SK-N-SH (cell line): ENCODE results near the gene DDX31. TPM values are rescaled to one million over a fixed set of nuclear protein-coding genes. Genes with fewer than 3 reads are reported as not detected.

Source experiments
- CTCF ChIA-PET: fragments of 300-600, 350-600 bp; formaldehyde crosslinking; extraction: SDS; loops from one replicate; lab custom pipeline; 2021; lab: Yijun Ruan, JAX
- POLR2A ChIA-PET: fragments of 350-600 bp; sonication (Branson Sonifier 250); formaldehyde crosslinking; extraction: SDS; loops from one replicate; lab custom pipeline; 2020; ENCODE audit warnings: antibody characterized with exemption, inconsistent platforms; lab: Yijun Ruan, JAX
- DNase-seq: peaks from one replicate; pipeline ENCODE4 v3.0.0; 2012
- H2AFZ ChIP-seq: fragments of 200-600 bp; sonication (generic); 2 replicates; pipeline ENCODE4 v1.8.1; 2016; ENCODE audit warnings: antibody characterized with exemption, mild to moderate bottlenecking, low read depth
- H3F3A ChIP-seq: fragments of 200-600 bp; sonication (generic); replicated peaks from 2 replicates; pipeline ENCODE3; 2016; ENCODE audit warnings: antibody characterized with exemption, mild to moderate bottlenecking; ENCODE audit not compliant: insufficient read depth
- H3K27ac ChIP-seq, 2 experiments: fragments of 200-500 bp in 1 of 2; fragments of 200-600 bp in 1 of 2; sonication (Bioruptor generic) in 1 of 2; sonication (generic), shearing (Covaris generic) in 1 of 2; 2 replicates each; pipeline versions ENCODE4 v1.5.1 to v1.6.1; 2014 to 2016; ENCODE audit warnings: low read depth in 2 of 2, inconsistent platforms in 1 of 2, low read length in 1 of 2, mild to moderate bottlenecking in 1 of 2, mixed read lengths in 1 of 2
- H3K27me3 ChIP-seq: fragments of 200-600 bp; sonication (generic), shearing (Covaris generic); 2 replicates; pipeline ENCODE4 v1.6.1; 2016; ENCODE audit warnings: mixed run types; ENCODE audit not compliant: insufficient read depth
- H3K36me3 ChIP-seq, 2 experiments: fragments of 200-500 bp in 1 of 2; fragments of 200-600 bp in 1 of 2; sonication (Bioruptor generic) in 1 of 2; sonication (generic) in 1 of 2; replicated peaks in 1 of 2; 2 replicates each; pipeline versions ENCODE3 to v1.5.1; 2014 to 2016; ENCODE audit warnings: low read length in 1 of 2, mild to moderate bottlenecking in 1 of 2; ENCODE audit not compliant: insufficient read depth in 2 of 2, control insufficient read depth in 1 of 2
- H3K4me1 ChIP-seq, 2 experiments: fragments of 200-500 bp in 1 of 2; fragments of 200-600 bp in 1 of 2; sonication (Bioruptor generic) in 1 of 2; sonication (generic), shearing (Covaris generic) in 1 of 2; 2 replicates each; pipeline versions ENCODE4 v1.5.1 to v1.6.1; 2014 to 2016; ENCODE audit warnings: low read depth in 1 of 2, low read length in 1 of 2, mixed run types in 1 of 2; ENCODE audit not compliant: insufficient read depth in 2 of 2, control insufficient read depth in 1 of 2
- H3K4me2 ChIP-seq: fragments of 200-600 bp; sonication (generic), shearing (Covaris generic); 2 replicates; pipeline ENCODE4 v1.6.1; 2017; ENCODE audit warnings: mixed run types
- H3K4me3 ChIP-seq, 2 experiments: fragments of 200-500 bp in 1 of 2; fragments of 200-600 bp in 1 of 2; sonication (Bioruptor generic) in 1 of 2; sonication (generic), shearing (Covaris generic) in 1 of 2; 2 replicates each; pipeline versions ENCODE4 v1.5.1 to v1.8.1; 2014 to 2016; ENCODE audit warnings: low read depth in 2 of 2, inconsistent platforms in 1 of 2, low read length in 1 of 2, mild to moderate bottlenecking in 1 of 2, mixed read lengths in 1 of 2, moderate library complexity in 1 of 2
- H3K79me2 ChIP-seq: fragments of 200-600 bp; sonication (generic); 2 replicates; pipeline ENCODE4 v1.8.1; 2017; ENCODE audit warnings: mild to moderate bottlenecking; ENCODE audit not compliant: insufficient read depth
- H3K9ac ChIP-seq: fragments of 200-600 bp; sonication (generic); 2 replicates; pipeline ENCODE4 v1.6.1; 2017; ENCODE audit warnings: mixed run types
- H3K9me2 ChIP-seq: fragments of 200-600 bp; sonication (generic); 2 replicates; pipeline ENCODE4 v1.6.1; 2017; ENCODE audit warnings: mixed run types
- H3K9me3 ChIP-seq: fragments of 200-600 bp; sonication (generic); 2 replicates; pipeline ENCODE4 v1.6.1; 2017; ENCODE audit warnings: mixed run types, mild to moderate bottlenecking, moderate library complexity
- H4K20me1 ChIP-seq: fragments of 200-600 bp; sonication (generic); 2 replicates; pipeline ENCODE4 v1.6.1; 2017; ENCODE audit warnings: mild to moderate bottlenecking, mixed run types; ENCODE audit not compliant: insufficient read depth
- JUND ChIP-seq: IDR thresholded peaks from 2 replicates; pipeline ENCODE4 v1.4.0; 2012
- MXI1 ChIP-seq: IDR thresholded peaks from 2 replicates; pipeline ENCODE4 v1.6.1; 2012; ENCODE audit warnings: mild to moderate bottlenecking, low read depth, low read length, improper control_type of control experiment
- NFIC ChIP-seq: IDR thresholded peaks from 2 replicates; pipeline ENCODE4 v1.4.0; 2012; ENCODE audit warnings: borderline replicate concordance
- POLR2AphosphoS5 ChIP-seq: IDR thresholded peaks from 2 replicates; pipeline ENCODE4 v1.6.1; 2012; ENCODE audit warnings: low read depth, low read length
- SIN3A ChIP-seq: IDR thresholded peaks from 2 replicates; pipeline ENCODE4 v1.6.1; 2012; ENCODE audit warnings: low read depth, mild to moderate bottlenecking, low read length, moderate library complexity, borderline replicate concordance
- TCF12 ChIP-seq: IDR thresholded peaks from 2 replicates; pipeline ENCODE4 v1.4.0; 2012
- TEAD4 ChIP-seq: IDR thresholded peaks from 2 replicates; pipeline ENCODE4 v1.4.0; 2012; ENCODE audit warnings: mild to moderate bottlenecking, borderline replicate concordance; ENCODE audit not compliant: insufficient read depth
- YY1 ChIP-seq: IDR thresholded peaks from 2 replicates; pipeline ENCODE4 v1.4.0; 2012; ENCODE audit warnings: low read depth, mild to moderate bottlenecking
- WGBS: methylation state at CpG from one replicate; pipeline ENCODE4 v1.1.6; 2017; ENCODE audit warnings: low lambda C conversion rate; 5-methylcytosine and 5-hydroxymethylcytosine counted together
- polyA plus RNA-seq, 3 experiments: library from polyadenylated mRNA; depleted of rRNA; stranded (reverse); fragments of >200 nt; gene quantifications; 2 replicates each; pipeline ENCODE4 v1.2.3, GENCODE V29; 2012
- TF ChIP-seq, protein P1 (sequence below): fragments of 150-350 bp; IDR thresholded peaks from 2 replicates; pipeline ENCODE4 v1.6.1; 2017; ENCODE audit warnings: antibody characterized with exemption, low read length, low read depth, borderline replicate concordance
- TF ChIP-seq, protein P2 (sequence below): IDR thresholded peaks from 2 replicates; pipeline ENCODE4 v1.4.0; 2012; ENCODE audit warnings: low read depth, borderline replicate concordance
- TF ChIP-seq, protein P3 (sequence below): IDR thresholded peaks from 2 replicates; pipeline ENCODE4 v1.4.0; 2012; ENCODE audit warnings: low read depth

DDX31 gene
- polyA plus RNA-seq, 1 of the 3 experiments (the other 2 are of a cell fraction) = 13.9 TPM

DNA sequence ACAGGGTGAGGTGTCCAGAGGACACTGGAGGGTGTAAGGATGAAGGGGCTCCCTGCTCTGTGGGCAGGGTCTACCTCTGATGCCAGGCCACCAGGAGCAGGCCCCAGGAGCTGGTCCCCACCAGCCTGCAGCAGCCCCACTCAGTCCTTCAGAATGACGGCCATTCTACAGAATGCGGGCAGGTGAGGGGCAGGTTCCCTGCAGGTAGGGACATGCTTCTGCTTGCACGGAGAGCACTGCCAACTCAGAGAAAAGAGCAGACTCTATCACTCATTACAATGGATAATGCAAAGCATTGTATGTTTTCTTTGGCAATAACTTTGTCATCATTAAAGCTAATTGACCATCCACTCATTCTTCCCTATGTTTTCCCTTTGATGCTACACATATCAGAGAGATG lies 39.0 kb downstream of the DDX31 start:
- TF ChIP-seq, protein P1, sequence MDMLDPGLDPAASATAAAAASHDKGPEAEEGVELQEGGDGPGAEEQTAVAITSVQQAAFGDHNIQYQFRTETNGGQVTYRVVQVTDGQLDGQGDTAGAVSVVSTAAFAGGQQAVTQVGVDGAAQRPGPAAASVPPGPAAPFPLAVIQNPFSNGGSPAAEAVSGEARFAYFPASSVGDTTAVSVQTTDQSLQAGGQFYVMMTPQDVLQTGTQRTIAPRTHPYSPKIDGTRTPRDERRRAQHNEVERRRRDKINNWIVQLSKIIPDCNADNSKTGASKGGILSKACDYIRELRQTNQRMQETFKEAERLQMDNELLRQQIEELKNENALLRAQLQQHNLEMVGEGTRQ = no peak
- no peak for TF ChIP-seq TEAD4
- TF ChIP-seq, protein P2, sequence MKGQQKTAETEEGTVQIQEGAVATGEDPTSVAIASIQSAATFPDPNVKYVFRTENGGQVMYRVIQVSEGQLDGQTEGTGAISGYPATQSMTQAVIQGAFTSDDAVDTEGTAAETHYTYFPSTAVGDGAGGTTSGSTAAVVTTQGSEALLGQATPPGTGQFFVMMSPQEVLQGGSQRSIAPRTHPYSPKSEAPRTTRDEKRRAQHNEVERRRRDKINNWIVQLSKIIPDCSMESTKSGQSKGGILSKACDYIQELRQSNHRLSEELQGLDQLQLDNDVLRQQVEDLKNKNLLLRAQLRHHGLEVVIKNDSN = no peak
- TF ChIP-seq JUND = no peak
- TF ChIP-seq SIN3A = no peak
- no peak for TF ChIP-seq NFIC
- no peak for TF ChIP-seq YY1
- Histone ChIP-seq H3K4me3 (no peak overlapping the region), H3K27ac (no peak overlapping the region), H2AFZ (no peak overlapping the region), H3K27me3 (no peaks in the 10 kb centered on the region), H3K9ac (no peak overlapping the region), H3K4me2 (no peak overlapping the region), H3F3A (peaks cover 6% of the 10 kb centered on the region), H3K79me2 (no peaks in the 10 kb centered on the region), H3K36me3 (peaks cover 46 to 67% of the 10 kb centered on the region in 2 experiments), H3K4me1 (no peaks in the 10 kb centered on the region), H3K9me3 (no peaks in the 10 kb centered on the region), H4K20me1 (peaks cover 3% of the 10 kb centered on the region; the same call in 1 of the 2 replicates), H3K9me2 (no peaks in the 10 kb centered on the region)
- ChIA-PET POLR2A (no interaction called here), CTCF (interaction anchor here (1.0 to 1.3 kb wide), 2 partner anchors 14 to 169 kb away, joined by 3 to 4 read pairs; no protein-coding TSS in a partner anchor)
- DNase-seq = no peak
- whole genome bisulfite sequencing = 100% methylated on average over 3 of the region's 3 CpGs

DNA sequence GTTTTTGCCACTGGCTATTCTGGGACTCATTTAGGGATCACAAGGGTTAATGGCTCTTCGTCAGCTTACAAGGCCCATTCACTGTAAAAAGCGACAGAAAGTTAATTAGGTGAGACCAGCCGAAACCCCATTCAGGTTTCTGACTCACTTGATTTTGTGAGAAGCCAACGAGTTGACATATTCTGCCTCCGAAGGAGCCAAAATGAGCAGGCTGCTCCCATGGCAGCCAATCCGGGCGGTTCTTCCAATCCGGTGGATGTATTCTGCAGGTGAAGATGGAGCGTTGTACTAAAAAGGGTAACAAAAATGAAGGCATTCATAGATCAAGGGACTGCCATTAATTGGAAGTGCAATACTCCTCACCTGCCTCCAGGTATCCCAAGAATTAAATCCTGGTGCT lies 39.7 kb downstream of the DDX31 start:
- Histone ChIP-seq H2AFZ (no peak overlapping the region), H3K79me2 (no peaks in the 10 kb centered on the region), H3K36me3 (peaks cover 50 to 74% of the 10 kb centered on the region in 2 experiments), H3K27me3 (no peaks in the 10 kb centered on the region), H3K9me3 (no peaks in the 10 kb centered on the region), H3K4me2 (no peak overlapping the region), H4K20me1 (peaks cover 3% of the 10 kb centered on the region; the same call in 1 of the 2 replicates), H3K9ac (no peak overlapping the region), H3K27ac (no peak overlapping the region), H3F3A (peaks cover 6% of the 10 kb centered on the region), H3K9me2 (no peaks in the 10 kb centered on the region), H3K4me1 (no peaks in the 10 kb centered on the region; a peak in 1 of 4 replicates), H3K4me3 (no peak overlapping the region)
- TF ChIP-seq TCF12 = no peak
- TF ChIP-seq POLR2AphosphoS5 = no peak
- TF ChIP-seq MXI1 = no peak
- TF ChIP-seq, protein P3, sequence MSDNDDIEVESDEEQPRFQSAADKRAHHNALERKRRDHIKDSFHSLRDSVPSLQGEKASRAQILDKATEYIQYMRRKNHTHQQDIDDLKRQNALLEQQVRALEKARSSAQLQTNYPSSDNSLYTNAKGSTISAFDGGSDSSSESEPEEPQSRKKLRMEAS = no peak
- WGBS = 93% methylated on average over 9 of the region's 9 CpGs
- ChIA-PET POLR2A (no interaction called here), CTCF (no interaction called here)
- DNase-seq = no peak
